Gastroesophageal sphincter (tissue), 3 donors: ENCODE results near the gene CDIP1.

ENCODE experiments used
- CTCF ChIP-seq, 4 experiments: fragments of 200-600 bp in 2 of 4; fragments of 450-650 bp in 2 of 4; sonication (generic) in 1 of 4; IDR thresholded peaks; one replicate each; pipeline ENCODE4 v1.5.1; 2017 to 2019; ENCODE audit warnings: antibody characterized with exemption in 4 of 4, mild to moderate bottlenecking in 2 of 4, moderate library complexity in 2 of 4
- EP300 ChIP-seq: sonication (generic); formaldehyde crosslinking; IDR thresholded peaks from one replicate; pipeline ENCODE4 v1.6.1; 2017; ENCODE audit warnings: antibody characterized with exemption, mild to moderate bottlenecking

GRCh38 chr16:4481526-4481925 lies 57.0 kb downstream of the CDIP1 start:
- no peak for TF ChIP-seq CTCF (IDR thresholded peaks at IDR 0.05)
- no peak for TF ChIP-seq EP300
